Nephron (organoid): ENCODE results near the gene OR8J3.

ENCODE experiments used
- H3K27ac Mint-ChIP-seq, 3 experiments: 2 replicates each; pipeline ENCODE4 v1.8.0; 2020; ENCODE audit warnings: mixed read lengths in 3 of 3, mild to moderate bottlenecking in 2 of 3, moderate library complexity in 1 of 3
- H3K27me3 Mint-ChIP-seq: 2 replicates; pipeline ENCODE4 v1.8.0; 2021; ENCODE audit warnings: low read depth, mild to moderate bottlenecking, moderate library complexity, mixed read lengths
- H3K36me3 Mint-ChIP-seq: 2 replicates; pipeline ENCODE4 v1.8.0; 2020; ENCODE audit warnings: low read depth, mixed read lengths
- H3K4me1 Mint-ChIP-seq: 2 replicates; pipeline ENCODE4 v1.8.0; 2020; ENCODE audit warnings: mixed read lengths
- H3K4me3 Mint-ChIP-seq, 3 experiments: 2 replicates each; pipeline ENCODE4 v1.8.0; 2020; ENCODE audit warnings: mild to moderate bottlenecking in 3 of 3, mixed read lengths in 3 of 3, moderate library complexity in 2 of 3
- H3K9me3 Mint-ChIP-seq: 2 replicates; pipeline ENCODE4 v1.8.0; 2020; ENCODE audit warnings: mixed read lengths
- TF ChIP-seq, protein P1 (sequence below), 3 experiments: fragments of 200-600 bp; sonication (generic); IDR thresholded peaks; one replicate each; pipeline ENCODE4 v1.5.0; 2021; ENCODE audit warnings: antibody characterized with exemption in 3 of 3; ENCODE audit not compliant: unreplicated experiment in 3 of 3

The OR8J3 gene

DNA sequence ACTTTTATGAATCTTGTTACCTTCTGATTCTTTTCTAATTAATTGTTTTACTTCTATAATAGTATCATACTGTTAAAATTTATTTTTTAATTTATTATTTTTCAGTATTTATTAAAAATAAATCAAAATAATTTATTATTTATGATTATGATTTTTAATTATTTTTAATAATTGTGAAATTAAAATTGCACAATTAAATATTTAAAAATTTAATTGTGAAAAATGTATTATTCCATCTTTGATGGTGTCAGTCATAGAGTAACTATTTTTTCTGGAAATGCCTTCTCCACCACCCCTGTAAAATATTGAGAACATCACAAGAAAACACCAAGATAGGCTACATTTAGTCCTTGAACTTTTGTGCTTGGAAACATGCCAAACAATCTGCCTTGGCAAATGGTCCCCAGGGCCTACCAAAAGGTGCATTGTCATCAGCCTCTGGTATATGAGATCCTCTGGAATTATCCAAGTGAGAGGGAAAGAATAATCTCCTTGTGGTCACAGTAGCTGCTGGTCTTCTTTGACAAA is 36.7 kb downstream of the OR8J3 start, which contains the start of gene OR8H2:
Gene OR8H2, plus strand, starts transcription at position 478 of the 528 bp plus-strand sequence. CDS start 1,356 bp downstream, outside the sequence.
- Mint-ChIP-seq H3K4me1 (no peaks in the 10 kb centered on the region), H3K4me3 (no peak within 1 kb of the TSS), H3K27ac (no peak within 1 kb of the TSS), H3K27me3 (no peaks in the 10 kb centered on the region), H3K36me3 (no peaks in the 10 kb centered on the region), H3K9me3 (no peaks in the 10 kb centered on the region)
- TF ChIP-seq, protein P1, sequence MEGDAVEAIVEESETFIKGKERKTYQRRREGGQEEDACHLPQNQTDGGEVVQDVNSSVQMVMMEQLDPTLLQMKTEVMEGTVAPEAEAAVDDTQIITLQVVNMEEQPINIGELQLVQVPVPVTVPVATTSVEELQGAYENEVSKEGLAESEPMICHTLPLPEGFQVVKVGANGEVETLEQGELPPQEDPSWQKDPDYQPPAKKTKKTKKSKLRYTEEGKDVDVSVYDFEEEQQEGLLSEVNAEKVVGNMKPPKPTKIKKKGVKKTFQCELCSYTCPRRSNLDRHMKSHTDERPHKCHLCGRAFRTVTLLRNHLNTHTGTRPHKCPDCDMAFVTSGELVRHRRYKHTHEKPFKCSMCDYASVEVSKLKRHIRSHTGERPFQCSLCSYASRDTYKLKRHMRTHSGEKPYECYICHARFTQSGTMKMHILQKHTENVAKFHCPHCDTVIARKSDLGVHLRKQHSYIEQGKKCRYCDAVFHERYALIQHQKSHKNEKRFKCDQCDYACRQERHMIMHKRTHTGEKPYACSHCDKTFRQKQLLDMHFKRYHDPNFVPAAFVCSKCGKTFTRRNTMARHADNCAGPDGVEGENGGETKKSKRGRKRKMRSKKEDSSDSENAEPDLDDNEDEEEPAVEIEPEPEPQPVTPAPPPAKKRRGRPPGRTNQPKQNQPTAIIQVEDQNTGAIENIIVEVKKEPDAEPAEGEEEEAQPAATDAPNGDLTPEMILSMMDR (IDR thresholded peaks at IDR 0.05; ENCODE audit: unreplicated experiment in 3 of 3), result no peak

DNA sequence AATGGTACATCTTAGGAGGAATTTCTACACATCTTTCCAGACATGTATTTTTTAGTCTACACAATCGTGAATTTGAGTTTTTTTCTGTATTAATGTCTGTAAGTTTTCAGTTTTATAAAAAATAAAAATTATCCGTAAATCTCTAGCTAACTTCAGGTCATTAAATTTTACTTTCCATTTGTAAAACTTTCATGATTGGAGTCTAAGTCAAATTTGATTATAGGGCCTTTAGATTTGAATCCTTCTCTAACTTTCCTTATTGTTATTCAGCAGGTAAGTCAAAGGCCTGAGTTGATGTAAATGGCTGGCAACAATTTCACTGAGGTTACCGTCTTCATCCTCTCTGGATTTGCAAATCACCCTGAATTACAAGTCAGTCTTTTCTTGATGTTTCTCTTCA is 47.0 kb downstream of the OR8J3 start, which contains the start of gene OR8I2:
Gene OR8I2, plus strand, starts transcription at position 301 of the 400 bp plus-strand sequence. Its CDS starts 0 bp downstream, at position 301.
- H3K27ac Mint-ChIP-seq, result no peak within 1 kb of the TSS
- H3K4me1 Mint-ChIP-seq, result no peaks in the 10 kb centered on the region
- H3K9me3 Mint-ChIP-seq, result no peaks in the 10 kb centered on the region

DNA sequence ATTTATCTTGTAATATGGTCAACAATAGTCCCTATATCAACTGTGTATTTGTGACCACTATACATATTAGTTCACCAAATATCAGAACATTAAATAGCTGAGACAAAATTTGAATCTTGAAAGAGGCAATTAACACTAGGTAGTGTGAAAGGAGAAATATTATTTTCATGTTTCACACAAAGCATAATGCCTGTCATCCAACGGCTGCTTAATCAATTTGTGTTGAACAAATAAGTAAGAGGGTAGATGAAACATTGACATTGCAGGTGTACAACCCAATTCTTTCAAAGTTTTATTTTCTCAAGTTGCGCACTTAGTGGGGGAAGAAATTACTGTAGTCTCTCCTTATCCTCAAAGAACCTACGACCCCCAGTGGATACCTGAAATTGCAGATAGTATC is 50.3 kb downstream of the OR8J3 start:
- TF ChIP-seq, protein P1 (IDR thresholded peaks at IDR 0.05; ENCODE audit: unreplicated experiment in 3 of 3), result no peak
- no peaks in the 10 kb centered on the region for H3K4me1 Mint-ChIP-seq
- no peaks in the 10 kb centered on the region for H3K27me3 Mint-ChIP-seq
- H3K36me3 Mint-ChIP-seq, result no peaks in the 10 kb centered on the region
- no peak overlapping the region for H3K27ac Mint-ChIP-seq
- H3K9me3 Mint-ChIP-seq, result no peaks in the 10 kb centered on the region
- H3K4me3 Mint-ChIP-seq, result no peak overlapping the region

More for the DNA sequence above, 47.0 kb downstream of the OR8J3 start, which contains the start of gene OR8I2:
- H3K4me3 Mint-ChIP-seq, result no peak within 1 kb of the TSS
- TF ChIP-seq, protein P1 (IDR thresholded peaks at IDR 0.05; ENCODE audit: unreplicated experiment in 3 of 3), result no peak
- no peaks in the 10 kb centered on the region for H3K36me3 Mint-ChIP-seq
- no peaks in the 10 kb centered on the region for H3K27me3 Mint-ChIP-seq
